HL-60 (cell line): ENCODE measurements around the gene CRMP1.

Source experiments
- CTCF ChIP-seq: IDR thresholded peaks from one replicate; pipeline ENCODE4 v1.5.1; 2011; ENCODE audit warnings: low read length, control low read depth, inconsistent platforms; ENCODE audit not compliant: insufficient read depth
- GABPA ChIP-seq: IDR thresholded peaks from 2 replicates; pipeline ENCODE4 v1.6.1; 2012; ENCODE audit warnings: low read depth
- POLR2AphosphoS5 ChIP-seq: IDR thresholded peaks from 2 replicates; pipeline ENCODE4 v1.6.1; 2012; ENCODE audit warnings: low read depth
- REST ChIP-seq: IDR thresholded peaks from 2 replicates; pipeline ENCODE4 v1.6.1; 2012; ENCODE audit warnings: low read depth; ENCODE audit not compliant: insufficient replicate concordance
- SPI1 ChIP-seq: IDR thresholded peaks from 2 replicates; pipeline ENCODE4 v1.6.1; 2012; ENCODE audit warnings: low read depth, mild to moderate bottlenecking, borderline replicate concordance

DNA sequence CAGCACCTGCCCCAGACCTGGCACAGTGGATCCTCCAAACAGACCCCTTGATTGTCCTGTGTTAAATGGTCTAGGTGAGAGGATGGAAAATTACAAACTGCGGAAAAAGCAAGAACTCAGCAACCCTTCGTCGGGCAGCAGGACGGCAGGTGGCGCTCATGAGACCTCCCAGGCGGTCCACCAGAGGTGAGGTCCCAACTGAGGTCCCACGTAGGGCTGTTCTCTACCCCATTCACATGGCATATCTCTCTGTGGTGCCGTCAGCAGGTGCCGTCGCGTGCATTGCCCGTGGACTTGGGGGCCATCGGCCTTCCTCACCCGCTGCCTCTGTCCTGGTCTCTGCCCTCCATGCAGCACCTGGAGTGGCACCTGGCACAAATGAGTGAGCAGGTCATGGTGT, 88.2 kb downstream of the CRMP1 start:
- no peak for TF ChIP-seq CTCF
- no peak for TF ChIP-seq GABPA
- TF ChIP-seq POLR2AphosphoS5, result no peak
- TF ChIP-seq REST, result no peak
- no peak for TF ChIP-seq SPI1
